Nephron progenitor cell (in vitro differentiated cells): ENCODE results near the gene TMCC2.

Source experiments
- DNase-seq: peaks from one replicate; pipeline ENCODE4 v3.0.0; 2021
- H3K27ac Mint-ChIP-seq: 2 replicates; pipeline ENCODE4 v1.8.0; 2021; ENCODE audit warnings: mild to moderate bottlenecking, moderate library complexity, mixed read lengths
- H3K27me3 Mint-ChIP-seq: 2 replicates; pipeline ENCODE4 v1.8.0; 2021; ENCODE audit warnings: mild to moderate bottlenecking, low read depth, mixed read lengths; ENCODE audit not compliant: poor library complexity
- H3K36me3 Mint-ChIP-seq: 2 replicates; pipeline ENCODE4 v1.8.0; 2021; ENCODE audit warnings: low read depth, mixed read lengths
- H3K4me1 Mint-ChIP-seq: 2 replicates; pipeline ENCODE4 v1.8.0; 2021; ENCODE audit warnings: mixed read lengths
- H3K4me3 Mint-ChIP-seq: 2 replicates; pipeline ENCODE4 v1.8.0; 2021; ENCODE audit warnings: mild to moderate bottlenecking, moderate library complexity, mixed read lengths
- H3K9me3 Mint-ChIP-seq: 2 replicates; pipeline ENCODE4 v1.8.0; 2021; ENCODE audit warnings: mild to moderate bottlenecking, moderate library complexity, mixed read lengths
- CTCF ChIP-seq: fragments of 200-600 bp; sonication (generic); IDR thresholded peaks from 2 replicates; pipeline ENCODE4 v1.5.0; 2021; ENCODE audit warnings: antibody characterized with exemption

The TMCC2 gene

GRCh38 chr1:205272536-205272935 is 44.8 kb downstream of the TMCC2 start:
- Mint-ChIP-seq H3K27ac (no peak overlapping the region), H3K4me1 (peaks cover 45% of the 10 kb centered on the region), H3K36me3 (no peaks in the 10 kb centered on the region), H3K9me3 (no peaks in the 10 kb centered on the region), H3K4me3 (no peak overlapping the region), H3K27me3 (peaks cover 13% of the 10 kb centered on the region)
- TF ChIP-seq CTCF: no peak
- DNase-seq: no peak

- Mint-ChIP-seq H3K4me3 (no peak overlapping the region), H3K4me1 (peaks cover 45% of the 10 kb centered on the region), H3K27ac (no peak overlapping the region), H3K9me3 (no peaks in the 10 kb centered on the region), H3K27me3 (peaks cover 9% of the 10 kb centered on the region), H3K36me3 (no peaks in the 10 kb centered on the region)
- DNase-seq: peak; percentile 90
- peak; percentile 98 for TF ChIP-seq CTCF
These were observed 45.8 kb downstream of the TMCC2 start for GRCh38 chr1:205273551-205273982.

- H3K27me3 Mint-ChIP-seq: peaks cover 9% of the 10 kb centered on the region
- H3K4me1 Mint-ChIP-seq: peaks cover 46% of the 10 kb centered on the region
- H3K36me3 Mint-ChIP-seq: no peaks in the 10 kb centered on the region
- no peak for DNase-seq
- H3K27ac Mint-ChIP-seq: no peak overlapping the region
- TF ChIP-seq CTCF: no peak
- no peaks in the 10 kb centered on the region for H3K9me3 Mint-ChIP-seq
- no peak overlapping the region for H3K4me3 Mint-ChIP-seq
These were observed 46.4 kb downstream of the TMCC2 start for GRCh38 chr1:205274041-205274691.

- Mint-ChIP-seq H3K27me3 (peaks cover 9% of the 10 kb centered on the region), H3K4me1 (peaks cover 50% of the 10 kb centered on the region), H3K27ac (no peak overlapping the region), H3K4me3 (no peak overlapping the region), H3K36me3 (no peaks in the 10 kb centered on the region), H3K9me3 (no peaks in the 10 kb centered on the region)
- no peak for TF ChIP-seq CTCF
- DNase-seq: no peak
These were observed 47.4 kb downstream of the TMCC2 start for GRCh38 chr1:205275133-205275532.

- Mint-ChIP-seq H3K9me3 (no peaks in the 10 kb centered on the region), H3K27me3 (peaks cover 5% of the 10 kb centered on the region), H3K4me3 (no peak overlapping the region), H3K36me3 (no peaks in the 10 kb centered on the region), H3K4me1 (peaks cover 40% of the 10 kb centered on the region), H3K27ac (no peak overlapping the region)
- TF ChIP-seq CTCF: no peak
- no peak for DNase-seq
These were observed 48.4 kb downstream of the TMCC2 start for GRCh38 chr1:205275916-205276688.
